MCF 10A (cell line): ENCODE results near the gene STK38. TPM values are rescaled to one million over a fixed set of nuclear protein-coding genes. Genes with fewer than 3 reads are reported as not detected.

Source experiments
- BruUV-seq: library from RNA; stranded (reverse); fragments of 400-500 nt; replicated peaks from 2 replicates; lab custom pipeline; 2021; lab: Mats Ljungman, UMichigan
- CTCF ChIA-PET: fragments of 300-600 bp; sonication (Branson Sonifier 250); formaldehyde crosslinking; extraction: SDS; loops from one replicate; lab custom pipeline; 2021; ENCODE audit warnings: antibody characterized with exemption, inconsistent platforms; lab: Yijun Ruan, JAX
- POLR2A ChIA-PET: fragments of 300-600, 350-650 bp; sonication (Branson Sonifier 250); formaldehyde crosslinking; extraction: SDS; loops from one replicate; lab custom pipeline; 2020; ENCODE audit warnings: antibody characterized with exemption, inconsistent platforms; lab: Yijun Ruan, JAX
- DNase-seq: peaks from one replicate; pipeline ENCODE4 v3.0.0-alpha.2; 2018; ENCODE audit not compliant: unreplicated experiment
- H3K27ac Mint-ChIP-seq: one replicate; pipeline ENCODE4 v1.8.0; 2022; ENCODE audit warnings: mild to moderate bottlenecking, low read depth, mixed read lengths; ENCODE audit not compliant: unreplicated experiment
- H3K27me3 Mint-ChIP-seq: one replicate; pipeline ENCODE4 v1.8.0; 2022; ENCODE audit warnings: mixed read lengths; ENCODE audit not compliant: insufficient read depth, unreplicated experiment
- H3K36me3 Mint-ChIP-seq: one replicate; pipeline ENCODE4 v1.8.0; 2022; ENCODE audit warnings: mild to moderate bottlenecking, moderate library complexity, mixed read lengths; ENCODE audit not compliant: insufficient read depth, unreplicated experiment
- H3K4me1 Mint-ChIP-seq: one replicate; pipeline ENCODE4 v1.8.0; 2022; ENCODE audit warnings: mixed read lengths; ENCODE audit not compliant: insufficient read depth, unreplicated experiment
- H3K4me3 Mint-ChIP-seq: one replicate; pipeline ENCODE4 v1.8.0; 2022; ENCODE audit warnings: mild to moderate bottlenecking, moderate library complexity, mixed read lengths; ENCODE audit not compliant: unreplicated experiment
- H3K9me3 Mint-ChIP-seq: one replicate; pipeline ENCODE4 v1.8.0; 2022; ENCODE audit warnings: mixed read lengths; ENCODE audit not compliant: unreplicated experiment
- CTCF ChIP-seq: fragments of 200-600 bp; IDR thresholded peaks from one replicate; pipeline ENCODE4 v1.8.0; 2022; ENCODE audit warnings: antibody characterized with exemption, mild to moderate bottlenecking; ENCODE audit not compliant: unreplicated experiment
- intact Hi-C: fragments of 100-400 bp; cut with micrococcal nuclease; formaldehyde crosslinking; loops from 2 replicates; pipeline ENCODE4 v1.14.1; 2022
- total RNA-seq: library from RNA; stranded (reverse); gene quantifications from 2 replicates; pipeline ENCODE4 v1.2.3, GENCODE V29; 2022

The STK38 gene
- total RNA-seq, 1 experiment from 2014 or later: 16.8 TPM

- ChIA-PET CTCF (interaction anchor here (0.6 to 1.1 kb wide), 5 partner anchors 18 to 48 kb away, joined by 3 to 5 read pairs (median 4); no protein-coding TSS in a partner anchor), POLR2A (interaction anchor here (0.6 to 10.8 kb wide), 29 partner anchors 8 to 566 kb away, joined by 3 to 211 read pairs (median 5); partner anchors contain the start of genes CDKN1A, KCTD20, MAPK14 and STK38)
- peak within 1 kb of the TSS; percentile 99 for H3K27ac Mint-ChIP-seq
- H3K36me3 Mint-ChIP-seq: peaks cover 55% of the 10 kb centered on the region
- peak; percentile 98 for DNase-seq
- H3K4me3 Mint-ChIP-seq: peak within 1 kb of the TSS; percentile 84
- TF ChIP-seq CTCF: no peak
- intact Hi-C loops: loop anchor here (1.0 to 5.0 kb wide), 2 partner anchors 47 to 172 kb away; partner anchors contain the start of gene STK38
- BruUV-seq: TSS peak; percentile 68
- no peaks in the 10 kb centered on the region for H3K27me3 Mint-ChIP-seq
- H3K9me3 Mint-ChIP-seq: no peaks in the 10 kb centered on the region
- H3K4me1 Mint-ChIP-seq: peaks cover 20% of the 10 kb centered on the region
These were observed 46.9 kb upstream of the STK38 start, which contains the start of gene SRSF3 for GRCh38 chr6:36594029-36594815. TSS of gene SRSF3 (plus strand) at chr6:36594362. CDS start at chr6:36596763, 2,401 bp downstream.

GRCh38 chr6:36593569-36594028 is 46.3 kb upstream of the STK38 start:
- ChIA-PET CTCF (interaction anchor here (0.6 to 0.9 kb wide), 2 partner anchors 21 to 86 kb away, joined by 4 to 5 read pairs; no protein-coding TSS in a partner anchor), POLR2A (interaction anchor here (0.5 to 10.8 kb wide), 18 partner anchors 8 to 1863 kb away, joined by 3 to 211 read pairs (median 5); partner anchors contain the start of genes CDKN1A, MAPK14 and STK38)
- TF ChIP-seq CTCF: no peak
- peaks cover 48% of the 10 kb centered on the region for H3K36me3 Mint-ChIP-seq
- peak; percentile 71 for DNase-seq
- peaks cover 13% of the 10 kb centered on the region for H3K4me1 Mint-ChIP-seq
- H3K27ac Mint-ChIP-seq: peak overlapping the region; percentile 99
- BruUV-seq: TSS peak; percentile 60
- no peaks in the 10 kb centered on the region for H3K9me3 Mint-ChIP-seq
- peak overlapping the region; percentile 84 for H3K4me3 Mint-ChIP-seq
- intact Hi-C loops: loop anchor here (1.0 to 5.0 kb wide), 2 partner anchors 46 to 171 kb away; partner anchors contain the start of gene STK38
- H3K27me3 Mint-ChIP-seq: no peaks in the 10 kb centered on the region

- Mint-ChIP-seq H3K9me3 (no peaks in the 10 kb centered on the region), H3K4me1 (peaks cover 4% of the 10 kb centered on the region), H3K36me3 (peaks cover 35% of the 10 kb centered on the region), H3K4me3 (peak overlapping the region; percentile 26), H3K27me3 (no peaks in the 10 kb centered on the region), H3K27ac (peak overlapping the region; percentile 71)
- BruUV-seq: no TSS peak
- intact Hi-C loops: loop anchor here (5.0 kb wide), 1 partner anchor 170 kb away; no protein-coding TSS in a partner anchor
- CTCF ChIA-PET: no interaction called here
- no peak for DNase-seq
- POLR2A ChIA-PET: interaction anchor here (1.8 to 10.8 kb wide), 4 partner anchors 15 to 86 kb away, joined by 5 to 211 read pairs (median 84); partner anchors contain the start of genes CDKN1A and STK38
- TF ChIP-seq CTCF: no peak
These were observed 45.0 kb upstream of the STK38 start for GRCh38 chr6:36592221-36592655.
